ENCODE results near the gene SLC25A39. TPM values are rescaled to one million over a fixed set of nuclear protein-coding genes. Genes with fewer than 3 reads are reported as not detected.

Gene SLC25A39
- total and polyA plus RNA-seq, 2 of the 13 experiments (the other 11 are each of a cell fraction or from before 2014, with no cell fraction given) = 144 to 151 TPM

DNA sequence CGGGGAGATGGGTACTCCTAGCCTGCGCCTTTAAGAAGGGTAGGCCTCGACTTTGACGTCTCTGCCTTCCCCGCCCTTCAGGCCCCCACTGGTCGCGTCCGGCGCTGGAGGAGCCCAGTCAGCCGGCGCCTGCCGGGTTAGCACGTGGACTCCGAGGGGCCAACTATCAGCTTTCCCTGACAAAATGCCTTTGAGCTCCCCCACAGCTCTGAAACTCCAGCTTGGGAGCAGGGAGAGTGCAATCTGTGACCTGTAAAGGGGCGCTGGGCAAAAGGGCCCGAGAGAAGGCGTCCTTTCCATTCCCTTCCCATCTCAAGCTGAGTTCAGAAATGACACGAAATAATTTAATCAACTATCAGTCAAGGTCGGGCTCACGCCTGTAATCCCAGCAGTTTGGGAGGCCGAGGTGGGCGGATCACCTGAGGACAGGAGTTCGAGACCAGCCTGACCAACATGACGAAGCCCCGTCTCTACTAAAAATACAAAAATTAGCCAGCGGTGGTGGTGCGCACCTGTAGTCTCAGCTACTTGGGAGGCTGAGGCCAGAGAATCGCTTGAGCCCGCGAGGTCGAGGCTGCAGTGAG lies 2.3 kb upstream of the SLC25A39 start (continued):
- TF ChIP-seq ZNF281 (CRISPR knock-in tag; IDR thresholded peaks at IDR 0.05; ENCODE audit: borderline replicate concordance) (peak; percentile 46; the same call in 1 of the 2 replicates), NFKB2 (CRISPR knock-in tag; IDR thresholded peaks at IDR 0.05; ENCODE audit: borderline replicate concordance) (peak; percentile 80; the same call in 1 of the 2 replicates), FOXJ3 (CRISPR knock-in tag; IDR thresholded peaks at IDR 0.05; ENCODE audit: borderline replicate concordance) (no peak), ELF3 (CRISPR knock-in tag; IDR thresholded peaks at IDR 0.05) (0 out of 2 replicates have a peak, but pooled peaks have one; percentile 30), ZBTB43 (CRISPR knock-in tag; conservative IDR thresholded peaks at IDR 0.05) (0 out of 2 replicates have a peak, but pooled peaks have one; percentile 26), ZBTB26 (CRISPR knock-in tag; IDR thresholded peaks at IDR 0.05; ENCODE audit: borderline replicate concordance) (no peak), FOXK1 (CRISPR knock-in tag; IDR thresholded peaks at IDR 0.05; ENCODE audit: borderline replicate concordance, low read depth) (peak; percentile 55; the same call in 1 of the 2 replicates), SMARCE1 (IDR thresholded peaks at IDR 0.05; ENCODE audit: borderline replicate concordance) (no peak), DMAP1 (CRISPR knock-in tag; IDR thresholded peaks at IDR 0.05) (peak; percentile 74; the same call in 1 of the 2 replicates), ZNF761 (CRISPR knock-in tag; conservative IDR thresholded peaks at IDR 0.05) (0 out of 2 replicates have a peak, but pooled peaks have one; percentile 40), ZNF749 (CRISPR knock-in tag; IDR thresholded peaks at IDR 0.05; ENCODE audit: borderline replicate concordance) (peak; percentile 47; the same call in 1 of the 2 replicates), AHR (CRISPR knock-in tag; IDR thresholded peaks at IDR 0.05) (peak; percentile 68; the same call in 1 of the 2 replicates), PITX1 (CRISPR knock-in tag; IDR thresholded peaks at IDR 0.05) (peak; percentile 64), GABPB1 (CRISPR knock-in tag; IDR thresholded peaks at IDR 0.05) (peak; percentile 79), KAT2B (IDR thresholded peaks at IDR 0.05; ENCODE audit: borderline replicate concordance, low read depth, low read length) (no peak), HNRNPL (IDR thresholded peaks at IDR 0.05; ENCODE audit: low read depth, low read length) (no peak), YEATS4 (CRISPR knock-in tag; IDR thresholded peaks at IDR 0.05; ENCODE audit: borderline replicate concordance) (peak; percentile 52; the same call in 1 of the 2 replicates), YEATS2 (CRISPR knock-in tag; IDR thresholded peaks at IDR 0.05; ENCODE audit: borderline replicate concordance) (peak; percentile 89; the same call in 1 of the 2 replicates), SP5 (CRISPR knock-in tag; IDR thresholded peaks at IDR 0.05; ENCODE audit: borderline replicate concordance, low read depth) (peak; percentile 89), TFE3 (CRISPR knock-in tag; IDR thresholded peaks at IDR 0.05) (peak; percentile 73), ZNF576 (CRISPR knock-in tag; IDR thresholded peaks at IDR 0.05) (no peak)
